GM13977 (cell line): ENCODE results near the gene FRMD4A.

Experiments
- DNase-seq: peaks from one replicate; pipeline ENCODE4 v3.0.0; 2012; ENCODE audit warnings: low spot score
- CTCF ChIP-seq: IDR thresholded peaks from 2 replicates; pipeline ENCODE4 v1.5.1; 2012; ENCODE audit warnings: mild to moderate bottlenecking, control low read depth; ENCODE audit not compliant: insufficient read depth; ENCODE audit errors: extremely low read depth, missing control alignments
- in situ Hi-C: fragments of 300-500 bp; cut with MboI; formaldehyde crosslinking; loops from one replicate; pipeline ENCODE4 v1.12.0; 2022; ENCODE audit warnings: low sequenced_read_pairs, low pct_unique_long_range_greater_than_20kb, mixed read lengths, inconsistent platforms; ENCODE audit not compliant: unreplicated experiment

The FRMD4A gene

GRCh38 chr10:13741438-13741837 is 589.3 kb downstream of the FRMD4A start:
- in situ Hi-C loops = no loop called here
- TF ChIP-seq CTCF = no peak
- no peak for DNase-seq

GRCh38 chr10:13740461-13740860 is 590.3 kb downstream of the FRMD4A start:
- TF ChIP-seq CTCF = no peak
- no peak for DNase-seq
- in situ Hi-C loops = no loop called here

DNA sequence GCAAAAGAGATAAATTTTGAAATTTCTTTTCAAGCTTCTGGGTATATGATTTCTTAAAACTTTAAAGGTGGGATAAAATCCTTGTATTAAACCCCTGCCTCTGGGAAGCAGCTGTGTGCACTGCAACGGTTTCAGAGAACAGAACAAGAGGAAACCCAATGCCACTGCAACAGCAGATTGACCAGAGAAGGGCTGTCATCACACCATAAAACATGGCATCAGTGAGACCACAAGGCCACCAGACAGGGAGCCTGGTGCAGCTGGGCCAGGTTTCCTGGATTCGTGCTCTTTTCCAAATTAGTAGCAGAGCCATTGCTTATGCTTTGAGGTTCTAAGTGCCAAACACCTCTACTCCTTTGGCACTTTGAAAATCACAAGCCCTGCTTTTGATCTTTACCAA is 591.5 kb downstream of the FRMD4A start:
- no peak for DNase-seq
- TF ChIP-seq CTCF = no peak
- in situ Hi-C loops = no loop called here

GRCh38 chr10:13736506-13736905 is 594.2 kb downstream of the FRMD4A start:
- in situ Hi-C loops = no loop called here
- TF ChIP-seq CTCF = no peak

GRCh38 chr10:13734151-13734550 is 596.6 kb downstream of the FRMD4A start:
- TF ChIP-seq CTCF = no peak
- no peak for DNase-seq
- in situ Hi-C loops = no loop called here

More at GRCh38 chr10:13736506-13736905, 594.2 kb downstream of the FRMD4A start:
- DNase-seq = no peak

DNA sequence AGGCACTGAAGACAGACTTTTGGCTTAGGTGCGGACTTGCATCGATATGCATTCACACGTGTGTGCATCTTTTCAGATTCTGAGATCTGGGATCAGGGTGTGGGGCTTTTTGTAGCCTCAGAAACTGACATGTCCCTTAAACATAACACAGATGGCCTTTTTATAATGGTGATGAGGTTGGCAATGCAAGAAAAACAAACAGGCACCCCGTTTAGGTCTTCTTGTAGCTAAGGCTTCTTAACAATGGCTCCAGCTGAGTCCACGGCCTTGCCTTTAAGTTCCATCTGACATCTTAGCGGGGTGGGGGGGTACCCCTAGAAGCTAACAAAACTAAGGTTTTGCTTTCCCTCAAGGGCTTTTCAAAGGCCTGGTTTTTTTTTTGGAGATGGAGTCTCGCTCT is 597.7 kb downstream of the FRMD4A start:
- no peak for DNase-seq

More for the DNA sequence above, 597.7 kb downstream of the FRMD4A start:
- in situ Hi-C loops = no loop called here
- TF ChIP-seq CTCF = no peak
